Endodermal cell (in vitro differentiated cells): ENCODE results near the gene C10orf95. TPM values are rescaled to one million over a fixed set of nuclear protein-coding genes. Genes with fewer than 3 reads are reported as not detected.

Experiments used
- DNase-seq: peaks from one replicate; pipeline ENCODE4 v3.0.0-alpha.2; 2017
- H3K27ac ChIP-seq: 2 replicates; pipeline ENCODE4 v1.5.1; 2013; ENCODE audit warnings: mild to moderate bottlenecking, low read depth, low read length, moderate library complexity
- H3K27me3 ChIP-seq: 2 replicates; pipeline ENCODE4 v1.6.1; 2013; ENCODE audit warnings: mild to moderate bottlenecking, low read length, moderate library complexity; ENCODE audit not compliant: insufficient read depth, control insufficient read depth, poor library complexity, severe bottlenecking
- H3K36me3 ChIP-seq: 2 replicates; pipeline ENCODE4 v1.7.0; 2013; ENCODE audit warnings: mild to moderate bottlenecking, low read length, moderate library complexity; ENCODE audit not compliant: control insufficient read depth, insufficient read depth
- H3K4me1 ChIP-seq: one replicate; pipeline ENCODE4 v1.7.0; 2013; ENCODE audit warnings: low read length; ENCODE audit not compliant: control insufficient read depth, insufficient read depth
- H3K4me3 ChIP-seq: 2 replicates; pipeline ENCODE4 v1.5.1; 2013; ENCODE audit warnings: mild to moderate bottlenecking, low read length, moderate library complexity
- H3K9ac ChIP-seq: 2 replicates; pipeline ENCODE4 v1.6.1; 2013; ENCODE audit warnings: mild to moderate bottlenecking, low read length, moderate library complexity; ENCODE audit not compliant: poor library complexity, severe bottlenecking; ENCODE audit errors: extremely low read depth
- H3K9me3 ChIP-seq: 2 replicates; pipeline ENCODE4 v1.6.1; 2013; ENCODE audit warnings: mild to moderate bottlenecking, low read length, moderate library complexity; ENCODE audit not compliant: control insufficient read depth
- H3K27ac Mint-ChIP-seq: 2 replicates; pipeline ENCODE4 v1.8.0; 2020; ENCODE audit warnings: mixed read lengths
- H3K27me3 Mint-ChIP-seq: 2 replicates; pipeline ENCODE4 v1.8.0; 2021; ENCODE audit warnings: mild to moderate bottlenecking, mixed read lengths; ENCODE audit not compliant: insufficient read depth
- H3K36me3 Mint-ChIP-seq: 2 replicates; pipeline ENCODE4 v1.8.0; 2020; ENCODE audit warnings: low read depth, mixed read lengths
- H3K4me1 Mint-ChIP-seq: 2 replicates; pipeline ENCODE4 v1.8.0; 2020; ENCODE audit warnings: mixed read lengths
- H3K4me3 Mint-ChIP-seq: 2 replicates; pipeline ENCODE4 v1.8.0; 2020; ENCODE audit warnings: mild to moderate bottlenecking, moderate library complexity, mixed read lengths
- H3K9me3 Mint-ChIP-seq: 2 replicates; pipeline ENCODE4 v1.8.0; 2020; ENCODE audit warnings: mild to moderate bottlenecking, mixed read lengths
- WGBS, 2 experiments: methylation state at CpG; one replicate each; pipeline versions ENCODE4 v1.1.5 to v1.1.7; 2013; ENCODE audit warnings: missing lambda C conversion rate in 2 of 2, mixed read lengths in 1 of 2; ENCODE audit not compliant: insufficient coverage in 1 of 2, insufficient read length in 1 of 2; 5-methylcytosine and 5-hydroxymethylcytosine counted together
- total RNA-seq, 2 donors: library from RNA; stranded (reverse); fragmentation: NEBNext Ultra II Directional in 1 of 2; extraction: Animal tissue kit (Norgen Biotek cat#: 25700) in 1 of 2; gene quantifications; 2 replicates in 1 of 2; 3 replicates in 1 of 2; pipeline ENCODE4 v1.2.1, GENCODE V29; 2021
- TF ChIP-seq, protein P1 (sequence below): fragments of 200-600 bp; sonication (generic); conservative IDR thresholded peaks from 2 replicates; pipeline ENCODE4 v1.5.0; 2021; ENCODE audit warnings: antibody characterized with exemption, mild to moderate bottlenecking

Gene C10orf95
- total RNA-seq, 2 donors from 2014 or later: 0.35 to 0.93 TPM

- H3K4me3 Mint-ChIP-seq: no peak overlapping the region
- no peak for DNase-seq
- H3K27me3 Mint-ChIP-seq: peaks cover 58% of the 10 kb centered on the region
- TF ChIP-seq, protein P1, sequence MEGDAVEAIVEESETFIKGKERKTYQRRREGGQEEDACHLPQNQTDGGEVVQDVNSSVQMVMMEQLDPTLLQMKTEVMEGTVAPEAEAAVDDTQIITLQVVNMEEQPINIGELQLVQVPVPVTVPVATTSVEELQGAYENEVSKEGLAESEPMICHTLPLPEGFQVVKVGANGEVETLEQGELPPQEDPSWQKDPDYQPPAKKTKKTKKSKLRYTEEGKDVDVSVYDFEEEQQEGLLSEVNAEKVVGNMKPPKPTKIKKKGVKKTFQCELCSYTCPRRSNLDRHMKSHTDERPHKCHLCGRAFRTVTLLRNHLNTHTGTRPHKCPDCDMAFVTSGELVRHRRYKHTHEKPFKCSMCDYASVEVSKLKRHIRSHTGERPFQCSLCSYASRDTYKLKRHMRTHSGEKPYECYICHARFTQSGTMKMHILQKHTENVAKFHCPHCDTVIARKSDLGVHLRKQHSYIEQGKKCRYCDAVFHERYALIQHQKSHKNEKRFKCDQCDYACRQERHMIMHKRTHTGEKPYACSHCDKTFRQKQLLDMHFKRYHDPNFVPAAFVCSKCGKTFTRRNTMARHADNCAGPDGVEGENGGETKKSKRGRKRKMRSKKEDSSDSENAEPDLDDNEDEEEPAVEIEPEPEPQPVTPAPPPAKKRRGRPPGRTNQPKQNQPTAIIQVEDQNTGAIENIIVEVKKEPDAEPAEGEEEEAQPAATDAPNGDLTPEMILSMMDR: no peak
- Histone ChIP-seq H3K27ac (no peak overlapping the region), H3K36me3 (no peaks in the 10 kb centered on the region), H3K9ac (no peak overlapping the region), H3K27me3 (peaks cover 48% of the 10 kb centered on the region), H3K4me3 (no peak overlapping the region), H3K9me3 (no peaks in the 10 kb centered on the region), H3K4me1 (peaks cover 4% of the 10 kb centered on the region)
- H3K9me3 Mint-ChIP-seq: no peaks in the 10 kb centered on the region
- H3K4me1 Mint-ChIP-seq: peaks cover 17% of the 10 kb centered on the region
- 85 to 93% methylated on average over 6 to 20 of the region's 20 CpGs for WGBS, 2 experiments
- H3K36me3 Mint-ChIP-seq: no peaks in the 10 kb centered on the region
- H3K27ac Mint-ChIP-seq: no peak overlapping the region
These were observed 36.6 kb downstream of the C10orf95 start for GRCh38 chr10:102414749-102415148.

DNA sequence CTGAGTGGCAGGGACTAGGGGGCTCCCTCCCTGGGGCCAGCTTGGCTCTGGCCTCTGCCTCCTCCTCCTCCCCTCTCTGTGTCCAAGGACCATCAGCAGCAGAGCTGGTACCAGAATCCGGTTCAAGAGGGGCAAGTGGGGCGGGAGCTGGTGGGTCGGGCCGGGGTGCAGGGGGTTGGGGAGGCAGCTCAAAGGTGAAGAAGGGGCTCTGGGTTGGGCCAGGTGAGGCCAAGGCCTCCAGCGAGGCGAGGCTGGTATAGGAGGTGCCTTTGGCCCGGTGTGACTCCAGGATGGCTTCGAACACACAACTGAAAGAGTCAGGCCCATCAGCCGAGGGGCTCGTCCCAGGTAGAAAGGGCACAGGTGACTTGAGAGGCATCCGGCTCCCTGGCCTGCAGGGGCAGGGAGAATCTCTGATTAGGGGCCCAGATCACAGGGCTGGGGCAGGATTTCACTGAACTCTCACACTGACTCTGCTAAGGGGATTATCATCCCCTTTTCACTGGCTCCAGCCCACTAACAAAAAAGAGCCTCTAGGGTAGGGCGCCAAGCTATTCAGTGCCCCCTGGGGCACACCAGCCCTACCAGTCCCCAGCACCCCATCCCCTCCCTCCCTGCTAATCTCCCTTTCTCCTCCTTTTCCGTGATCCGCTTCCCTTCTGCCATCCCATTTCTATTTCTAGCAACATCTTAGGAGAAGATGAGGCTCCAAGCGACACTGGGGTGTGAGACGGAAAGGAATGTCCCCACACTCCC, 37.4 kb downstream of the C10orf95 start:
- H3K27ac ChIP-seq: peak overlapping the region; percentile 84
- WGBS, 2 experiments: 89 to 94% methylated on average over 16 of the region's 16 CpGs
- no peaks in the 10 kb centered on the region for H3K9me3 Mint-ChIP-seq
- H3K36me3 Mint-ChIP-seq: no peaks in the 10 kb centered on the region
- peaks cover 2% of the 10 kb centered on the region for H3K4me1 ChIP-seq
- peaks cover 55% of the 10 kb centered on the region for H3K27me3 ChIP-seq
- H3K36me3 ChIP-seq: no peaks in the 10 kb centered on the region
- H3K27me3 Mint-ChIP-seq: peaks cover 64% of the 10 kb centered on the region
- no peak overlapping the region for H3K4me3 ChIP-seq
- DNase-seq: no peak
- H3K9me3 ChIP-seq: no peaks in the 10 kb centered on the region
- H3K4me3 Mint-ChIP-seq: no peak overlapping the region
- no peak overlapping the region for H3K27ac Mint-ChIP-seq
- H3K4me1 Mint-ChIP-seq: peaks cover 21% of the 10 kb centered on the region
- H3K9ac ChIP-seq: no peak overlapping the region
- TF ChIP-seq, protein P1: no peak

GRCh38 chr10:102413053-102413705, 38.2 kb downstream of the C10orf95 start:
- no peaks in the 10 kb centered on the region for H3K36me3 Mint-ChIP-seq
- peaks cover 68% of the 10 kb centered on the region for H3K27me3 Mint-ChIP-seq
- 41 to 60% methylated on average over 1 to 5 of the region's 5 CpGs for WGBS, 2 experiments
- H3K4me1 Mint-ChIP-seq: peaks cover 20% of the 10 kb centered on the region
- H3K4me3 Mint-ChIP-seq: no peak overlapping the region
- TF ChIP-seq, protein P1: no peak
- Histone ChIP-seq H3K9ac (no peak overlapping the region), H3K4me3 (no peak overlapping the region), H3K36me3 (no peaks in the 10 kb centered on the region), H3K27me3 (peaks cover 60% of the 10 kb centered on the region), H3K9me3 (no peaks in the 10 kb centered on the region), H3K4me1 (no peaks in the 10 kb centered on the region), H3K27ac (peak overlapping the region; percentile 94)
- no peak overlapping the region for H3K27ac Mint-ChIP-seq
- peak; percentile 65 for DNase-seq
- no peaks in the 10 kb centered on the region for H3K9me3 Mint-ChIP-seq
